ENCODE data around the gene SSNA1. TPM values are rescaled to one million over a fixed set of nuclear protein-coding genes. Genes with fewer than 3 reads are reported as not detected.

The SSNA1 gene
- polyA plus RNA-seq, 1 donor from 2014 or later, result 170 TPM

GRCh38 chr9:137183980-137184595 lies 4.4 kb upstream of the SSNA1 start:
- Histone ChIP-seq H3K4me3 (ENCODE audit: low read length) (no peak overlapping the region), H3F3A (ENCODE audit: insufficient read depth, low read length, poor library complexity, severe bottlenecking) (no peaks in the 10 kb centered on the region), H3K9me2 (ENCODE audit: insufficient read depth, low read length) (no peaks in the 10 kb centered on the region), H2AFZ (ENCODE audit: low read depth, low read length) (no peak overlapping the region), H3K36me3 (ENCODE audit: insufficient read depth, low read length) (no peaks in the 10 kb centered on the region), H3K4me2 (ENCODE audit: low read length) (no peak overlapping the region), H4K20me1 (ENCODE audit: insufficient read depth) (no peaks in the 10 kb centered on the region), H3K27ac (ENCODE audit: low read length) (no peak overlapping the region), H3K27me3 (ENCODE audit: insufficient read depth, low read depth, low read length) (no peaks in the 10 kb centered on the region), H3K79me2 (replicated peaks; ENCODE audit: insufficient read depth, low read length) (peaks cover 14% of the 10 kb centered on the region), H3K9me3 (ENCODE audit: low read length) (no peaks in the 10 kb centered on the region), H3K9ac (ENCODE audit: low read length) (no peak overlapping the region)
- TF ChIP-seq SMC3 (conservative IDR thresholded peaks at IDR 0.05; ENCODE audit: poor library complexity), result no peak
- no peak for TF ChIP-seq EP300 (conservative IDR thresholded peaks at IDR 0.05; ENCODE audit: poor library complexity, severe bottlenecking)
- TF ChIP-seq POLR2AphosphoS5 (IDR thresholded peaks at IDR 0.05), result no peak
- no peak for TF ChIP-seq REST (IDR thresholded peaks at IDR 0.05; ENCODE audit: borderline replicate concordance)

DNA sequence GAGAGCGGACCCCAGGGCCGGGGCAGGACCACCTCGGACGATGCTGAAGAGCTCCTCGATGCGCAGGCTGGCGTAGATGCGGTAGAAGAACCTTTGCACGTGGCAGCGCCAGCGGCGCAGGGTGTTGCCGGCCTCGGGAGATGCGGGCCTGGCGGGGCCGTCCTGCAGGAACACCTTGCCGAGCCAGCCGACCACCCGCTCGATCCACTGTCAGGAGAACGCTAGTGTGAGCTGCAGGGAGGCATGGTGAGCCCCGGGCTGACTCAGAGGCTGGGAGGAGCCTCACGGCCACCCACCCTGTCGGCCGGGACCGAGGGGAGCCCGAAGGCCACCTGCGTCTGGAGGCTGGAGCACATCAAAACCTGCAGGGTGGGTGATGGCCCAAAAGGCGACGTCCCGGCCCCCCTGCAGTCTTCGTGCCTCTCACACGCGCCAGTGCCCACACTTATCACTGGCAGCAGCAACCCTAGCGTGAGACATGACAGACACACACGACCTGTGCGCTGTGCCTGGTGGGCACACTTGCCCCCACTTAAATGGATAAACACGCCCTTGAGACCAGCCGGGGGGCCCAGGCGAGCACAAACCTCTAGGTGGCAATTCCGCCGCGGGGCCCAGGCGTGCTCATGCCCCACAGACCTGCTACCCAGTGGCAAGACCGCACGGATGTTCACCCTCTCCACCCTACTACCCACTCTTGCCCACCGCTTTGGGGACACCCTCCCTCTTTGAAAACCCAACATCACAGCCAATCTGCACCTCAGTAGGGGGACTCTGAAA lies 3.4 kb upstream of the SSNA1 start:
- H3K4me2 ChIP-seq (ENCODE audit: low read length), result no peak overlapping the region
- H3K9me2 ChIP-seq (ENCODE audit: insufficient read depth, low read length), result no peaks in the 10 kb centered on the region
- H3F3A ChIP-seq (ENCODE audit: insufficient read depth, low read length, poor library complexity, severe bottlenecking), result no peaks in the 10 kb centered on the region
- H2AFZ ChIP-seq (ENCODE audit: low read depth, low read length), result no peak overlapping the region
- H3K9ac ChIP-seq (ENCODE audit: low read length), result no peak overlapping the region
- no peaks in the 10 kb centered on the region for H3K27me3 ChIP-seq (ENCODE audit: insufficient read depth, low read depth, low read length)
- H3K4me3 ChIP-seq (ENCODE audit: low read length), result no peak overlapping the region
- no peak overlapping the region for H3K27ac ChIP-seq (ENCODE audit: low read length)
- no peaks in the 10 kb centered on the region for H3K36me3 ChIP-seq (ENCODE audit: insufficient read depth, low read length)
- H3K79me2 ChIP-seq (replicated peaks; ENCODE audit: insufficient read depth, low read length), result peaks cover 14% of the 10 kb centered on the region
- no peaks in the 10 kb centered on the region for H3K9me3 ChIP-seq (ENCODE audit: low read length)
- TF ChIP-seq REST (IDR thresholded peaks at IDR 0.05; ENCODE audit: borderline replicate concordance) (no peak), POLR2AphosphoS5 (IDR thresholded peaks at IDR 0.05) (no peak), MXI1 (conservative IDR thresholded peaks at IDR 0.05; ENCODE audit: poor library complexity, severe bottlenecking) (no peak), EZH2 (IDR thresholded peaks at IDR 0.05; ENCODE audit: borderline replicate concordance, insufficient read depth, low read length, poor library complexity, severe bottlenecking) (no peak), RAD21 (conservative IDR thresholded peaks at IDR 0.05) (no peak), TAF1 (IDR thresholded peaks at IDR 0.05; ENCODE audit: low read depth) (no peak), CTCF (IDR thresholded peaks at IDR 0.05; ENCODE audit: poor library complexity, severe bottlenecking) (no peak), SMC3 (conservative IDR thresholded peaks at IDR 0.05; ENCODE audit: poor library complexity) (no peak), EP300 (conservative IDR thresholded peaks at IDR 0.05; ENCODE audit: poor library complexity, severe bottlenecking) (no peak)
- no peaks in the 10 kb centered on the region for H4K20me1 ChIP-seq (ENCODE audit: insufficient read depth)

All from neural cell (in vitro differentiated cells).